Neural cell (in vitro differentiated cells): ENCODE results near the gene CPNE4.

Experiments
- EP300 ChIP-seq: fragments of 450-650 bp; conservative IDR thresholded peaks from 2 replicates; pipeline ENCODE4 v1.6.1; 2014; ENCODE audit warnings: antibody characterized with exemption, mild to moderate bottlenecking, moderate library complexity; ENCODE audit not compliant: poor library complexity, severe bottlenecking
- TF ChIP-seq, protein P1 (sequence below): fragments of 450-650 bp; IDR thresholded peaks from 2 replicates; pipeline ENCODE4 v1.5.1; 2014; ENCODE audit warnings: antibody characterized with exemption, mild to moderate bottlenecking, moderate library complexity; ENCODE audit not compliant: poor library complexity, severe bottlenecking

DNA sequence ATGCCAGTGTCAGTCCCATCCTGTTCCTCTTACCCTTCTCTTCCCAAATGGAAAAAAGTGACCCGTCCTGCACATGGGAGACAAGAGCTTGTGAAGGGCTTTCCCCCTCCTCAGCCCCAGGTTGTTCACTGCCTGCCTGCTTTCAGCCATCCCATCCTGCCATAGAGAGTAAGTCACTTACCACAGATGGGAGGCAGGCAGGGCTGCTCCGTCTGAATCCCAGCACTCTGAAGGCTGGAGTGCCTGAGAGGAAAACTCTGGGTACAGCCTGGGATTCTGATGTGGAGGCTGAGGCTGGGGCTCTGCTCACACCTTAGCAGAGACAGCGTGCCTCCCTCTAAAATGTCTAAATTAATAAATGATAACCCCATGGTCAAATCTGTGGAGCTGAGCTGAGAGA lies 14.8 kb downstream of the CPNE4 start:
- no peak for TF ChIP-seq EP300
- TF ChIP-seq, protein P1, sequence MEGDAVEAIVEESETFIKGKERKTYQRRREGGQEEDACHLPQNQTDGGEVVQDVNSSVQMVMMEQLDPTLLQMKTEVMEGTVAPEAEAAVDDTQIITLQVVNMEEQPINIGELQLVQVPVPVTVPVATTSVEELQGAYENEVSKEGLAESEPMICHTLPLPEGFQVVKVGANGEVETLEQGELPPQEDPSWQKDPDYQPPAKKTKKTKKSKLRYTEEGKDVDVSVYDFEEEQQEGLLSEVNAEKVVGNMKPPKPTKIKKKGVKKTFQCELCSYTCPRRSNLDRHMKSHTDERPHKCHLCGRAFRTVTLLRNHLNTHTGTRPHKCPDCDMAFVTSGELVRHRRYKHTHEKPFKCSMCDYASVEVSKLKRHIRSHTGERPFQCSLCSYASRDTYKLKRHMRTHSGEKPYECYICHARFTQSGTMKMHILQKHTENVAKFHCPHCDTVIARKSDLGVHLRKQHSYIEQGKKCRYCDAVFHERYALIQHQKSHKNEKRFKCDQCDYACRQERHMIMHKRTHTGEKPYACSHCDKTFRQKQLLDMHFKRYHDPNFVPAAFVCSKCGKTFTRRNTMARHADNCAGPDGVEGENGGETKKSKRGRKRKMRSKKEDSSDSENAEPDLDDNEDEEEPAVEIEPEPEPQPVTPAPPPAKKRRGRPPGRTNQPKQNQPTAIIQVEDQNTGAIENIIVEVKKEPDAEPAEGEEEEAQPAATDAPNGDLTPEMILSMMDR, result no peak
